ENCODE measurements around the gene SEC61A2. TPM values are rescaled to one million over a fixed set of nuclear protein-coding genes. Genes with fewer than 3 reads are reported as not detected.

Gene SEC61A2
- total RNA-seq, 1 donor from 2014 or later: 8.2 TPM

DNA sequence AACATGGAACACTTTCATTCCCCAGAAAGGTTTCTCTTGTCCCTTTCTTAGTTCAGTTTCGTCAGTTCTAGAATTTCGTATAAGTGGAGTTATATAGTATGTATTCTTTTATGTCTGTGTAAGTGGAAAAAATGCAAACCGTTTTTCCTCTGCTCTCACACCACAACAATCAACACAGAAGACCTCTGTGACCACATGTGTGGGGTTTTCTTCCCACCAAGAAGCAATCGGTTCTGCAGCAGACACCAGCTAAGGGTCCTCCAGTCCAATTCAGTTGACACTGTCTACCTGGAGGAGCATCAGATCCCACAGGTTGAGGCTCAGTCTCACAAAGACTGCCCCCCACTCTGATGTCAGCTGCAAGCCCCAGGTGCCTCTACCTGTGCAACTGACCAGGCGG, 72.7 kb downstream of the SEC61A2 start:
- peaks cover 18% of the 10 kb centered on the region for H3K36me3 Mint-ChIP-seq (ENCODE audit: low read depth)
- H3K4me3 Mint-ChIP-seq (ENCODE audit: unreplicated experiment): no peak overlapping the region
- H3K9me3 Mint-ChIP-seq (ENCODE audit: low read depth): no peaks in the 10 kb centered on the region
- TF ChIP-seq, protein P1, sequence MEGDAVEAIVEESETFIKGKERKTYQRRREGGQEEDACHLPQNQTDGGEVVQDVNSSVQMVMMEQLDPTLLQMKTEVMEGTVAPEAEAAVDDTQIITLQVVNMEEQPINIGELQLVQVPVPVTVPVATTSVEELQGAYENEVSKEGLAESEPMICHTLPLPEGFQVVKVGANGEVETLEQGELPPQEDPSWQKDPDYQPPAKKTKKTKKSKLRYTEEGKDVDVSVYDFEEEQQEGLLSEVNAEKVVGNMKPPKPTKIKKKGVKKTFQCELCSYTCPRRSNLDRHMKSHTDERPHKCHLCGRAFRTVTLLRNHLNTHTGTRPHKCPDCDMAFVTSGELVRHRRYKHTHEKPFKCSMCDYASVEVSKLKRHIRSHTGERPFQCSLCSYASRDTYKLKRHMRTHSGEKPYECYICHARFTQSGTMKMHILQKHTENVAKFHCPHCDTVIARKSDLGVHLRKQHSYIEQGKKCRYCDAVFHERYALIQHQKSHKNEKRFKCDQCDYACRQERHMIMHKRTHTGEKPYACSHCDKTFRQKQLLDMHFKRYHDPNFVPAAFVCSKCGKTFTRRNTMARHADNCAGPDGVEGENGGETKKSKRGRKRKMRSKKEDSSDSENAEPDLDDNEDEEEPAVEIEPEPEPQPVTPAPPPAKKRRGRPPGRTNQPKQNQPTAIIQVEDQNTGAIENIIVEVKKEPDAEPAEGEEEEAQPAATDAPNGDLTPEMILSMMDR (IDR thresholded peaks at IDR 0.05): no peak
- no peak for DNase-seq (ENCODE audit: low spot score)
- peaks cover 21% of the 10 kb centered on the region for H3K4me1 Mint-ChIP-seq (ENCODE audit: low read depth)
- H3K27me3 Mint-ChIP-seq (ENCODE audit: low read depth): no peaks in the 10 kb centered on the region
- H3K27ac Mint-ChIP-seq (ENCODE audit: unreplicated experiment): no peak overlapping the region

DNA sequence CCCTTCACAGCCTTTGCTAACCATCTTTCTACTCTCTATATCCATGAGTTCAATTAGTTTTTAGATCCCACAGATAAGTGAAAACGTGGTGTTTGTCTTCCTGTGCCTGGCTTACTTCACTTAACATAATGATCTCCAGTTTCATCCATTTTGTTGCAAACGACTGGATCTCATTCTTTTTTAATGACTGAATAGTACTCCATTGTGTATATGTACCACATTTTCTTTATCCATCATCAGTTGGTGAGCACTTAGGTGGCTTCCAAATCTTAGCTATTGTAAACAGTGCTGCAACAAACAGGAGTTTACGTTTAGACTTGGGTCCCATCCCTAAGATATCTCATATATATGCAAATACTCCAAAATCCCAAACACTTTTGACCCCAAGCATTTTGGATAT, 75.6 kb downstream of the SEC61A2 start:
- peaks cover 28% of the 10 kb centered on the region for H3K36me3 Mint-ChIP-seq (ENCODE audit: low read depth)
- H3K4me3 Mint-ChIP-seq (ENCODE audit: unreplicated experiment): no peak overlapping the region
- no peaks in the 10 kb centered on the region for H3K27me3 Mint-ChIP-seq (ENCODE audit: low read depth)
- TF ChIP-seq, protein P1 (IDR thresholded peaks at IDR 0.05): no peak
- no peaks in the 10 kb centered on the region for H3K9me3 Mint-ChIP-seq (ENCODE audit: low read depth)
- peaks cover 9% of the 10 kb centered on the region for H3K4me1 Mint-ChIP-seq (ENCODE audit: low read depth)
- no peak overlapping the region for H3K27ac Mint-ChIP-seq (ENCODE audit: unreplicated experiment)
- no peak for DNase-seq (ENCODE audit: low spot score)

DNA sequence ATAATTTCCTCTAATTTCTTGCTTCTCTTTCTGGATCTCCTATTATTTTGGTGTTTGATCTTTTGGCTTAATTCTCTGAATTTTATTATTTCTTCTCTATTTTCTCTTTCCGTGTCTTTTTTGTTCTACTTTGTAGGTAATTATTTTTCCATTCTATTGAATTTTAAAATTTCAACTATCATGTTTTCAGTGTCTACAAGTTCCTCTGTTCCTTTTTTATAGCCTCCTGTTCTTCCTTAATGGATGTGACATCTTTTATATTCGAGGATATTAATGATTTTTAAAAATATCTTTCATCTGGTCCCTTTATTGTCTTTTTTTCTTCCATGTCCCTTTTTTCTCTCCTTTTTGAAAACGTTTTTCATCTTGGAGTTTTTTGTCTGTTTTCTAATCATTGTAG, 77.6 kb downstream of the SEC61A2 start:
- Mint-ChIP-seq H3K9me3 (ENCODE audit: low read depth) (no peaks in the 10 kb centered on the region), H3K4me3 (ENCODE audit: unreplicated experiment) (no peak overlapping the region), H3K27me3 (ENCODE audit: low read depth) (no peaks in the 10 kb centered on the region), H3K4me1 (ENCODE audit: low read depth) (no peaks in the 10 kb centered on the region), H3K27ac (ENCODE audit: unreplicated experiment) (no peak overlapping the region), H3K36me3 (ENCODE audit: low read depth) (peaks cover 33% of the 10 kb centered on the region)
- TF ChIP-seq, protein P1 (IDR thresholded peaks at IDR 0.05): no peak
- no peak for DNase-seq (ENCODE audit: low spot score)

GRCh38 chr10:12208460-12208859, 79.0 kb downstream of the SEC61A2 start:
- TF ChIP-seq, protein P1 (IDR thresholded peaks at IDR 0.05): no peak
- H3K27ac Mint-ChIP-seq (ENCODE audit: unreplicated experiment): no peak overlapping the region
- H3K4me1 Mint-ChIP-seq (ENCODE audit: low read depth): no peaks in the 10 kb centered on the region
- DNase-seq (ENCODE audit: low spot score): no peak
- H3K9me3 Mint-ChIP-seq (ENCODE audit: low read depth): no peaks in the 10 kb centered on the region
- peaks cover 34% of the 10 kb centered on the region for H3K36me3 Mint-ChIP-seq (ENCODE audit: low read depth)
- no peak overlapping the region for H3K4me3 Mint-ChIP-seq (ENCODE audit: unreplicated experiment)
- no peaks in the 10 kb centered on the region for H3K27me3 Mint-ChIP-seq (ENCODE audit: low read depth)

DNA sequence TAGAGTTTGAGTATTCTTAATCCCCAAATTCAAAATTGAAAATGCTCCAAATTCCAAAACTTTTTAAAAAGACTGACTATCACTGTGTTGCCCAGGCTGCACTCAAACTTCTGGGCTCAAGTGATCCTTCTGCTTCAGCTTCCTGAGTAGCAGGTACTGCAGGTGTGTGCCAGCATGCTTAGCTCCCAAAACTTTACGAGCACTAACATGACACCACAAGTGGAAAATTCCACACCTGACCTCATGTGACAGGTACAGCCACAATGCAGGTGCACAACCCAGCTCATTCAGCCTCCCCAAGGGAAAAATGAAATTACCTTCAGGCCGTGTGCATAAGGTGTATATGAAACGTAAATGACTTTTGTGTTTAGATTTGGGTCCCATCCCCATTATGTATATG, 83.0 kb downstream of the SEC61A2 start:
- no peak overlapping the region for H3K27ac Mint-ChIP-seq (ENCODE audit: unreplicated experiment)
- H3K4me3 Mint-ChIP-seq (ENCODE audit: unreplicated experiment): no peak overlapping the region
- H3K36me3 Mint-ChIP-seq (ENCODE audit: low read depth): peaks cover 28% of the 10 kb centered on the region
- DNase-seq (ENCODE audit: low spot score): no peak
- TF ChIP-seq, protein P1 (IDR thresholded peaks at IDR 0.05): no peak
- peaks cover 11% of the 10 kb centered on the region for H3K4me1 Mint-ChIP-seq (ENCODE audit: low read depth)
- no peaks in the 10 kb centered on the region for H3K9me3 Mint-ChIP-seq (ENCODE audit: low read depth)
- no peaks in the 10 kb centered on the region for H3K27me3 Mint-ChIP-seq (ENCODE audit: low read depth)
